NB4 (cell line): ENCODE data around the gene TEKT5.

Experiments
- DNase-seq: peaks from one replicate; pipeline ENCODE4 v3.0.0; 2010; ENCODE audit warnings: low read depth
- H3K4me3 ChIP-seq: one replicate; pipeline ENCODE4 v1.5.1; 2011; ENCODE audit warnings: mild to moderate bottlenecking, low read depth, low read length, moderate library complexity
- CTCF ChIP-seq: IDR thresholded peaks from one replicate; pipeline ENCODE4 v1.5.1; 2012; ENCODE audit warnings: low read depth, low read length
- MAX ChIP-seq: IDR thresholded peaks from 2 replicates; pipeline ENCODE4 v1.6.1; 2011; ENCODE audit warnings: low read depth, low read length
- MYC ChIP-seq: IDR thresholded peaks from 2 replicates; pipeline ENCODE4 v1.6.1; 2011; ENCODE audit warnings: low read depth, low read length
- POLR2A ChIP-seq: IDR thresholded peaks from 2 replicates; pipeline ENCODE4 v1.6.1; 2011; ENCODE audit warnings: mild to moderate bottlenecking; ENCODE audit not compliant: insufficient read length; ENCODE audit errors: extremely low read depth

TEKT5 gene

GRCh38 chr16:10620120-10620519 lies 74.6 kb downstream of the TEKT5 start:
- DNase-seq = no peak
- H3K4me3 ChIP-seq = no peak overlapping the region
- TF ChIP-seq POLR2A (no peak), MYC (no peak), CTCF (no peak), MAX (no peak)

GRCh38 chr16:10619271-10619849 lies 75.4 kb downstream of the TEKT5 start:
- DNase-seq = no peak
- TF ChIP-seq MAX = no peak
- no peak for TF ChIP-seq CTCF
- TF ChIP-seq POLR2A = no peak
- no peak for TF ChIP-seq MYC
- no peak overlapping the region for H3K4me3 ChIP-seq

GRCh38 chr16:10618710-10619209 lies 76.0 kb downstream of the TEKT5 start:
- no peak overlapping the region for H3K4me3 ChIP-seq
- TF ChIP-seq POLR2A (no peak), CTCF (no peak), MAX (no peak), MYC (no peak)
- no peak for DNase-seq

GRCh38 chr16:10617662-10618420 lies 76.9 kb downstream of the TEKT5 start:
- DNase-seq = no peak
- H3K4me3 ChIP-seq = no peak overlapping the region
- TF ChIP-seq CTCF = no peak
- TF ChIP-seq MYC = no peak
- no peak for TF ChIP-seq POLR2A
- TF ChIP-seq MAX = no peak

- no peak overlapping the region for H3K4me3 ChIP-seq
- DNase-seq = peak; percentile 18
- TF ChIP-seq POLR2A = no peak
- no peak for TF ChIP-seq MYC
- TF ChIP-seq CTCF = no peak
- no peak for TF ChIP-seq MAX
Observed at GRCh38 chr16:10616756-10617640, 77.7 kb downstream of the TEKT5 start.
